Kidney epithelial cell (primary cell): ENCODE results near the gene HIF1AN. TPM values are rescaled to one million over a fixed set of nuclear protein-coding genes. Genes with fewer than 3 reads are reported as not detected.
"Not testable (repeated sequence)": the region's sequence is repeated elsewhere in the genome, so short reads cannot be mapped to it uniquely, and the experiment has no call there.

ENCODE experiments used
- DNase-seq: peaks from one replicate; pipeline ENCODE4 v3.0.0-alpha.2; 2010; ENCODE audit warnings: low read depth
- H3K27me3 ChIP-seq: 2 replicates; pipeline ENCODE4 v1.6.0; 2011; ENCODE audit warnings: low read length; ENCODE audit not compliant: control insufficient read depth, insufficient read depth
- H3K36me3 ChIP-seq: 2 replicates; pipeline ENCODE4 v1.5.1; 2011; ENCODE audit warnings: low read length; ENCODE audit not compliant: control insufficient read depth, insufficient read depth
- H3K4me3 ChIP-seq: 2 replicates; pipeline ENCODE4 v1.5.1; 2011; ENCODE audit warnings: low read depth, mild to moderate bottlenecking, control low read depth, low read length
- total RNA-seq: library from RNA; depleted of rRNA; stranded (reverse); fragments of >200 nt; gene quantifications from 2 replicates; pipeline ENCODE4 v1.2.3, GENCODE V29; 2015
- TF ChIP-seq, protein P1 (sequence below): IDR thresholded peaks from 2 replicates; pipeline ENCODE4 v1.5.1; 2011; ENCODE audit warnings: mild to moderate bottlenecking, moderate library complexity, low read length, control low read depth, inconsistent platforms; ENCODE audit not compliant: insufficient read depth, poor library complexity, severe bottlenecking

Gene HIF1AN
- total RNA-seq, 1 donor from 2014 or later, result 11.4 TPM

DNA sequence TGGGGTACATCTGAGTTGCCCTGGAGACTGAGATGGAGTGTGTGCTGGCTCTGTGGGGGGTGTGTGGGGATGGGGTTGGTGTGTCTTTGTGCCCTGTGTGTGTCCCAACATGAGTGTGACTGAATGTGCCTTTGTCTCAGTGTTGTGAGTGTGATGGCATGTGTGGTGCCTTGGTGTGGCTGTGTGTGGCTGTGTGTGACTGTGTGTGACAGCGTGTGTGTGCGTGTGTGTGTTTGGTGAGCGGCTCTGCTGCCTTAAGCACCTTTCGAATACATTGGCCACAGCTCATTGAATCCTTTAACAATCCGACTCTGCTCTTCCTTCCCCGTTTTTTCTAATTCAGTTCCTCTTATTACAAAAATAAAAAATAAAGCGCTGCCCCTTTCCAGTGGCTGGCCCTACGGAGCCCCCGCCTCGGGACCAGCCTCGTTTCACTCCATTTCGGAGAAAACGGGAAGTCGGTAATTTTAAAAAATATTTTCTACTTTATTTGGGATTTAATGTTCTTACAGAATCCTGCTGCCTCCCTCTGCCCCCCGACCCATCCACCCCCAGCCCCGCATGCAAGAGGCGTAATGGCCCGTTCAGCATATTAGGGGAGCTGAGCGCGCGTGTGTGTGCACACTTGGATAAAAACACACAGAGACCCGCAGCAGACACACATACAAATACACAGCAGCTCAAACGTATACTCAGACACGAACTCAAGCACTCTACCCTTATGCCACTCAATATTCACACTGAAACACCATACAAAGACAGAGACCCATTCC, 35.5 kb downstream of the HIF1AN start:
- TF ChIP-seq, protein P1, sequence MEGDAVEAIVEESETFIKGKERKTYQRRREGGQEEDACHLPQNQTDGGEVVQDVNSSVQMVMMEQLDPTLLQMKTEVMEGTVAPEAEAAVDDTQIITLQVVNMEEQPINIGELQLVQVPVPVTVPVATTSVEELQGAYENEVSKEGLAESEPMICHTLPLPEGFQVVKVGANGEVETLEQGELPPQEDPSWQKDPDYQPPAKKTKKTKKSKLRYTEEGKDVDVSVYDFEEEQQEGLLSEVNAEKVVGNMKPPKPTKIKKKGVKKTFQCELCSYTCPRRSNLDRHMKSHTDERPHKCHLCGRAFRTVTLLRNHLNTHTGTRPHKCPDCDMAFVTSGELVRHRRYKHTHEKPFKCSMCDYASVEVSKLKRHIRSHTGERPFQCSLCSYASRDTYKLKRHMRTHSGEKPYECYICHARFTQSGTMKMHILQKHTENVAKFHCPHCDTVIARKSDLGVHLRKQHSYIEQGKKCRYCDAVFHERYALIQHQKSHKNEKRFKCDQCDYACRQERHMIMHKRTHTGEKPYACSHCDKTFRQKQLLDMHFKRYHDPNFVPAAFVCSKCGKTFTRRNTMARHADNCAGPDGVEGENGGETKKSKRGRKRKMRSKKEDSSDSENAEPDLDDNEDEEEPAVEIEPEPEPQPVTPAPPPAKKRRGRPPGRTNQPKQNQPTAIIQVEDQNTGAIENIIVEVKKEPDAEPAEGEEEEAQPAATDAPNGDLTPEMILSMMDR, result no peak
- no peaks in the 10 kb centered on the region for H3K36me3 ChIP-seq
- no peak for DNase-seq
- no peak overlapping the region for H3K4me3 ChIP-seq
- peaks cover 40% of the 10 kb centered on the region for H3K27me3 ChIP-seq

DNA sequence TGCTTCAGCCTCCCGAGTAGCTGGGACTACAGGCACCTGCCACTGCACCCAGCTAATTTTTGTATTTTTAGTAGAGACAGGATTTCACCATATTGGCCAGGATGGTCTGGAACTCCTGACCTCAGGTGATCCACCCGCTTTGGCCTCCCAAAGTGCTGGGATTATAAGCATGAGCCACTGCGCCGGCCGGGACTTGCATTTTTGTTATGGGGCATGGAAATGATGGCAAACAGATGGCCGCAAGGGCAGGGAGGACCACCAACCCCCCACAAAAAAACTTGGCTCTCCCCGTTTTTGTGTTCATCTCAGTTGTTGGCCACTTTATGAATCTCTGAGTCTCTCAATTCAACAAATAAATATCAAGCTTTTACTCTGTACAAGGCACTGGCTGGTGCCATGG, 39.4 kb downstream of the HIF1AN start:
- not testable (repeated sequence) for H3K36me3 ChIP-seq, DNase-seq, H3K4me3 ChIP-seq
- H3K27me3 ChIP-seq, result peaks cover 11% of the 10 kb centered on the region

DNA sequence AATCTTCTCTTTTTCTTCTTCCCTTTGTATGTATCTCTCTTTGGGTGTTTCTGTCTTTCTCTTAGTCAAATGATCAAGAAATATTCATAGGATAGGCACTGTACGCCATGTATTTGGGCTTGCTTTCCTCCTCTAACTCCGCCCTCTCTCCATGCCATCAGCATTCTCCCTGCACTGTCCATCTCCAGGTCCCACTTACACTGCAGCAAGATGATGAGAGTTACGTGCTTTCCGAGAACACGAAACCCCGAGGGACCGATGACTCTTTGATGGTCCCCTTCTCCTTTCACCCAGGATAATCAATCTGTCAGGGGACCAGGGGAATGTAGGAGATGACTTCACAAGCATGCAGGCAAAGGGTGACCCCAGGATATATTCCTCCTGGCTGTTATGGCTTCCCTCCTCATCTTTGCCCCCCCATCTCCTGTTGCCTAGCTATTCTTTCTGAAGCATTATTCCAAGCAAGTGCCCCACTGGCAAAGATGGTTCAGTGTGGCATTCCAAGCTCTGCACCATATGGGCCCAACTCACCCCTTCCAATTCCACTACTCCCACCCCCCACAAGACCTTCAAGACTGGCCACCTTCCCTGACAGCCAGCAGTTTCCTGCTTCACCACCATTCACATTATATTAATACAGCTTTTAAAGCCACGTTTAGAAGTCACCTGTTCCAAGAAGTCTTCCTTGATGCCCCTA, 40.0 kb downstream of the HIF1AN start:
- Histone ChIP-seq H3K36me3 (no peaks in the 10 kb centered on the region), H3K27me3 (peaks cover 11% of the 10 kb centered on the region), H3K4me3 (no peak overlapping the region)
- TF ChIP-seq, protein P1, result no peak
- DNase-seq, result no peak

DNA sequence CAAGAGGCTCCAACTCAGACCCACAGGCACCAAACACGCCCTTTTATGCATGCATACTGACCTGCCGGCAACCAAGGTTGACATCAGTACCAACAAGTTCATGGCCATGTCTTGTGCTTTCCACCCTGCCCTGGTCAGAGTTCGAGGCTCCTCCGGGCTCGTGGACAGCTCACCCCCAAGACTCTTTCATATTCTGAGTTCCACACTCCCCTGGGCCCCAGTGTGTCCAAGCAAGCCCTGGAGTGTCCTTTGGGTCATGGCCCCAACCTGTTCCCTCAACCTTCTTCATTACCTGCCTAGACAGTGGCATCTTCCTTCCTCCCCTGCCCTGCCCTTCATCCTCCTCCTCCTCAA, 40.5 kb downstream of the HIF1AN start:
- Histone ChIP-seq H3K4me3 (no peak overlapping the region), H3K36me3 (no peaks in the 10 kb centered on the region), H3K27me3 (peaks cover 11% of the 10 kb centered on the region)
- TF ChIP-seq, protein P1, result no peak
- DNase-seq, result no peak

DNA sequence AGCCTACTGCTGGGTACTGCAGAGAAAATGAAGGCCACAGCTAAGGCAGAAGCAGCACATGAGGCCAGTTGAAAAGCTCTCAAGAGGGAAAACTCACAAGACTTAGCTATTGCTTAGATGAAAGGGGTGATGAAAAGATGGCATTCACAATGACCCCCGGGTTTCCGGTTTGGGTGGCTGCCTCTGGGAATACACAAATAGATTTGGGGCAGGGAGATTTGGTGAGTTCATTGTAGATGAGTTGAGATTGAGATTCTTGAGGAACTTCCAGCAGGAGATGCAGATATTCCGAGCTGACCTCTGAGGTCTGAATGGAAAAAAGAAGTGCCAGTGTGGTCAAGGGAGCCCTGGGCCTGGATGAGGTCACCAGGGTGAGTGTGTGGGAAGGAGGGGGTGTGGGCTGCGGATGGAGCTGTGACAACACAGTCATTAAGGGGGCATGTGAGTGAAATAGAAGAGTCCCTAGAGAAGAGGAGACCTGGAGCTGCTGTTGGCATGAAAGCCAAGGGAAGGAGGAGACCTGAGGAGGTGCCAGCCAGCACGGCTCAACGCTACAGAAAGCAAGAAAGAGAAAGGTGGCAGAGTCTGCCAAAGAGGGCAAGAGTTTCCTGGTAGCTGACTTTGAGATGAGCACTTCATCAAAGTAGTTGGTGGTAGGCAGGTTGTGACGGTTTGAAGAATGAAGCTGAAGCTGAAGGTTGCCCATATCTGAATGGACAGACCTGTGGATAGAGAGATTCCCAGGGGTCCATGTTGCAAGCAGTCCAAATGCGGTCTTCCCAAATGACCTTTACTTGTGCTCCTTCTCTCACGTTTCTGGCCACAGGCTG, 43.7 kb downstream of the HIF1AN start:
- no peaks in the 10 kb centered on the region for H3K36me3 ChIP-seq

DNA sequence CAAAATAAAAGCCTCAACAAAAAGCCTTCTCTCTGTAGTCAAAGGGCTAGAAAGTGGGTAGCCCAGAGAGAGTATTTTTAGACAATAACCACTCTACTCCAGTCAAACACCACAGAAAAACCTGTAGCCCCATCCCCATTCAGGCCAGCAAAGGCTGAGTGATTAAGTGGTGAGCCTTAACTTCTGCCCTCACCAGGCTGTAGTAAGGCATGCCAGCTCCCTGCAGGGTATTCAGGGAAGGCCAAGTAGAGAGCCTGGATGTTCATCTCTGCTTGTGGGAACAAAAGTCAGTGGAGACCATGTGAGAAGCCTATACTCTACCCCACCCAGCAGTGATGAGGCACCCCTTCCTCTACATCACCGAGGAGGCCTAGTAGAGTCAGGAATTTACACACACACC, 51.2 kb downstream of the HIF1AN start:
- Histone ChIP-seq H3K27me3 (peaks cover 7% of the 10 kb centered on the region), H3K4me3 (no peak overlapping the region), H3K36me3 (no peaks in the 10 kb centered on the region)
- TF ChIP-seq, protein P1, result no peak
- no peak for DNase-seq

More for the DNA sequence above, 43.7 kb downstream of the HIF1AN start:
- TF ChIP-seq, protein P1, result no peak
- Histone ChIP-seq H3K27me3 (peaks cover 5% of the 10 kb centered on the region), H3K4me3 (no peak overlapping the region)
- no peak for DNase-seq
